SK-N-SH (cell line): ENCODE measurements around the gene LRRC3C. TPM values are rescaled to one million over a fixed set of nuclear protein-coding genes. Genes with fewer than 3 reads are reported as not detected.

Experiments used
- CTCF ChIA-PET: fragments of 300-600, 350-600 bp; formaldehyde crosslinking; extraction: SDS; loops from one replicate; lab custom pipeline; 2021; lab: Yijun Ruan, JAX
- POLR2A ChIA-PET: fragments of 350-600 bp; sonication (Branson Sonifier 250); formaldehyde crosslinking; extraction: SDS; loops from one replicate; lab custom pipeline; 2020; ENCODE audit warnings: antibody characterized with exemption, inconsistent platforms; lab: Yijun Ruan, JAX
- DNase-seq: peaks from one replicate; pipeline ENCODE4 v3.0.0; 2012
- H2AFZ ChIP-seq: fragments of 200-600 bp; sonication (generic); 2 replicates; pipeline ENCODE4 v1.8.1; 2016; ENCODE audit warnings: antibody characterized with exemption, mild to moderate bottlenecking, low read depth
- H3F3A ChIP-seq: fragments of 200-600 bp; sonication (generic); replicated peaks from 2 replicates; pipeline ENCODE3; 2016; ENCODE audit warnings: antibody characterized with exemption, mild to moderate bottlenecking; ENCODE audit not compliant: insufficient read depth
- H3K27ac ChIP-seq, 2 experiments: fragments of 200-500 bp in 1 of 2; fragments of 200-600 bp in 1 of 2; sonication (Bioruptor generic) in 1 of 2; sonication (generic), shearing (Covaris generic) in 1 of 2; 2 replicates each; pipeline versions ENCODE4 v1.5.1 to v1.6.1; 2014 to 2016; ENCODE audit warnings: low read depth in 2 of 2, inconsistent platforms in 1 of 2, low read length in 1 of 2, mild to moderate bottlenecking in 1 of 2, mixed read lengths in 1 of 2
- H3K27me3 ChIP-seq: fragments of 200-600 bp; sonication (generic), shearing (Covaris generic); 2 replicates; pipeline ENCODE4 v1.6.1; 2016; ENCODE audit warnings: mixed run types; ENCODE audit not compliant: insufficient read depth
- H3K36me3 ChIP-seq, 2 experiments: fragments of 200-500 bp in 1 of 2; fragments of 200-600 bp in 1 of 2; sonication (Bioruptor generic) in 1 of 2; sonication (generic) in 1 of 2; replicated peaks in 1 of 2; 2 replicates each; pipeline versions ENCODE3 to v1.5.1; 2014 to 2016; ENCODE audit warnings: low read length in 1 of 2, mild to moderate bottlenecking in 1 of 2; ENCODE audit not compliant: insufficient read depth in 2 of 2, control insufficient read depth in 1 of 2
- H3K4me1 ChIP-seq, 2 experiments: fragments of 200-500 bp in 1 of 2; fragments of 200-600 bp in 1 of 2; sonication (Bioruptor generic) in 1 of 2; sonication (generic), shearing (Covaris generic) in 1 of 2; 2 replicates each; pipeline versions ENCODE4 v1.5.1 to v1.6.1; 2014 to 2016; ENCODE audit warnings: low read depth in 1 of 2, low read length in 1 of 2, mixed run types in 1 of 2; ENCODE audit not compliant: insufficient read depth in 2 of 2, control insufficient read depth in 1 of 2
- H3K4me2 ChIP-seq: fragments of 200-600 bp; sonication (generic), shearing (Covaris generic); 2 replicates; pipeline ENCODE4 v1.6.1; 2017; ENCODE audit warnings: mixed run types
- H3K4me3 ChIP-seq, 2 experiments: fragments of 200-500 bp in 1 of 2; fragments of 200-600 bp in 1 of 2; sonication (Bioruptor generic) in 1 of 2; sonication (generic), shearing (Covaris generic) in 1 of 2; 2 replicates each; pipeline versions ENCODE4 v1.5.1 to v1.8.1; 2014 to 2016; ENCODE audit warnings: low read depth in 2 of 2, inconsistent platforms in 1 of 2, low read length in 1 of 2, mild to moderate bottlenecking in 1 of 2, mixed read lengths in 1 of 2, moderate library complexity in 1 of 2
- H3K79me2 ChIP-seq: fragments of 200-600 bp; sonication (generic); 2 replicates; pipeline ENCODE4 v1.8.1; 2017; ENCODE audit warnings: mild to moderate bottlenecking; ENCODE audit not compliant: insufficient read depth
- H3K9ac ChIP-seq: fragments of 200-600 bp; sonication (generic); 2 replicates; pipeline ENCODE4 v1.6.1; 2017; ENCODE audit warnings: mixed run types
- H3K9me2 ChIP-seq: fragments of 200-600 bp; sonication (generic); 2 replicates; pipeline ENCODE4 v1.6.1; 2017; ENCODE audit warnings: mixed run types
- H3K9me3 ChIP-seq: fragments of 200-600 bp; sonication (generic); 2 replicates; pipeline ENCODE4 v1.6.1; 2017; ENCODE audit warnings: mixed run types, mild to moderate bottlenecking, moderate library complexity
- H4K20me1 ChIP-seq: fragments of 200-600 bp; sonication (generic); 2 replicates; pipeline ENCODE4 v1.6.1; 2017; ENCODE audit warnings: mild to moderate bottlenecking, mixed run types; ENCODE audit not compliant: insufficient read depth
- CHD2 ChIP-seq: fragments of 150-350 bp; IDR thresholded peaks from 2 replicates; pipeline ENCODE4 v1.6.1; 2018; ENCODE audit warnings: low read length; ENCODE audit not compliant: partially characterized antibody
- EZH2phosphoT487 ChIP-seq: fragments of 200-600 bp; sonication (generic); IDR thresholded peaks from 2 replicates; pipeline ENCODE4 v1.6.1; 2017; ENCODE audit warnings: low read depth, mixed run types, mild to moderate bottlenecking, antibody characterized with exemption, moderate library complexity, borderline replicate concordance
- FOSL2 ChIP-seq: IDR thresholded peaks from 2 replicates; pipeline ENCODE4 v1.4.0; 2012; ENCODE audit warnings: low read depth, mild to moderate bottlenecking, moderate library complexity, borderline replicate concordance
- FOXJ3 ChIP-seq: sonication (generic); formaldehyde crosslinking; IDR thresholded peaks from 2 replicates; pipeline ENCODE4 v1.5.1; 2020; ENCODE audit warnings: mild to moderate bottlenecking, missing genetic modification reagents
- FOXM1 ChIP-seq: IDR thresholded peaks from 2 replicates; pipeline ENCODE4 v1.4.0; 2012; ENCODE audit warnings: low read depth, mild to moderate bottlenecking
- GATA2 ChIP-seq: sonication (generic); formaldehyde crosslinking; IDR thresholded peaks from 2 replicates; pipeline ENCODE4 v1.5.0; 2020; ENCODE audit warnings: mild to moderate bottlenecking, missing genetic modification reagents
- MEF2A ChIP-seq: IDR thresholded peaks from 2 replicates; pipeline ENCODE4 v1.4.0; 2012; ENCODE audit warnings: low read depth, borderline replicate concordance
- MXI1 ChIP-seq: IDR thresholded peaks from 2 replicates; pipeline ENCODE4 v1.6.1; 2012; ENCODE audit warnings: mild to moderate bottlenecking, low read depth, low read length, improper control_type of control experiment
- NFIC ChIP-seq: IDR thresholded peaks from 2 replicates; pipeline ENCODE4 v1.4.0; 2012; ENCODE audit warnings: borderline replicate concordance
- POLR2AphosphoS5 ChIP-seq: IDR thresholded peaks from 2 replicates; pipeline ENCODE4 v1.6.1; 2012; ENCODE audit warnings: low read depth, low read length
- RAD21 ChIP-seq: IDR thresholded peaks from 2 replicates; pipeline ENCODE4 v1.6.1; 2012; ENCODE audit warnings: mild to moderate bottlenecking, low read length
- RFX5 ChIP-seq: IDR thresholded peaks from 2 replicates; pipeline ENCODE4 v1.6.1; 2012; ENCODE audit warnings: mild to moderate bottlenecking, improper control_type of control experiment, low read length
- SIN3A ChIP-seq: IDR thresholded peaks from 2 replicates; pipeline ENCODE4 v1.6.1; 2012; ENCODE audit warnings: low read depth, mild to moderate bottlenecking, low read length, moderate library complexity, borderline replicate concordance
- TAF1 ChIP-seq: IDR thresholded peaks from 2 replicates; pipeline ENCODE4 v1.6.1; 2012; ENCODE audit warnings: low read depth, mild to moderate bottlenecking, low read length, moderate library complexity, borderline replicate concordance
- YY1 ChIP-seq: IDR thresholded peaks from 2 replicates; pipeline ENCODE4 v1.4.0; 2012; ENCODE audit warnings: low read depth, mild to moderate bottlenecking
- WGBS: methylation state at CpG from one replicate; pipeline ENCODE4 v1.1.6; 2017; ENCODE audit warnings: low lambda C conversion rate; 5-methylcytosine and 5-hydroxymethylcytosine counted together
- polyA plus RNA-seq, 3 experiments: library from polyadenylated mRNA; depleted of rRNA; stranded (reverse); fragments of >200 nt; gene quantifications; 2 replicates each; pipeline ENCODE4 v1.2.3, GENCODE V29; 2012
- TF ChIP-seq, protein P1 (sequence below): fragments of 150-350 bp; IDR thresholded peaks from 2 replicates; pipeline ENCODE4 v1.6.1; 2017; ENCODE audit warnings: antibody characterized with exemption, low read length, low read depth, borderline replicate concordance
- TF ChIP-seq, protein P2 (sequence below): fragments of 150-350 bp; IDR thresholded peaks from 2 replicates; pipeline ENCODE4 v1.6.1; 2016; ENCODE audit warnings: mild to moderate bottlenecking, low read depth, low read length
- TF ChIP-seq, protein P3 (sequence below): IDR thresholded peaks from 2 replicates; pipeline ENCODE4 v1.4.0; 2012; ENCODE audit warnings: low read depth
- TF ChIP-seq, protein P4 (sequence below): IDR thresholded peaks from 2 replicates; pipeline ENCODE4 v1.6.1; 2012; ENCODE audit warnings: mild to moderate bottlenecking, low read depth, low read length, moderate library complexity

The LRRC3C gene
- polyA plus RNA-seq, 1 of the 3 experiments (the other 2 are of a cell fraction) = not detected

DNA sequence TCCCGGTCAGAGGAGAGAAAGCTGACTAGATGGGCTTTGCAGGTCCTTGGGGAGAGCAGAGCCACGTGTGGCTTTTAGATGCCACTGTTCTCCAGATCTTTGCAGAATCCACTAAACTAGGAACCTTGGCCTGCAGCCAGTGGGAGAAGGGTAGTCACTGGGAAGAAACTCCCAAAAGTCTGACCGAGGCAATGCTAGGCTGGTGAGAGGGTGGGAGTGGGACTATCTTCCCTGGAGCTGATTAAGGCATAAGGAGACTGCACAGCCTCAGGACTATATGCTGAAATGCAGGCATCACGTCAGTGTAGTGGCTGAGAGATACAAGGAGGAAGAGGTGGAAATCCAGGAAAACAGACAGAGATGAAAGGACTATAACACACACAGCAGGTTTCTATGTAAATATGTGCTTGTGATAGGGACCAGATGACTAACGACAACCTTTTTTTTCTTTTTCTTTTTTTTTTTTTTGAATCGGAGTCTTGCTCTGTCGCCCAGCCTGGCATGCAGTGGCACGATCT lies 33.1 kb downstream of the LRRC3C start:
- Histone ChIP-seq H3K4me2 (no peak overlapping the region), H3K9me2 (no peaks in the 10 kb centered on the region), H3K79me2 (no peaks in the 10 kb centered on the region), H3F3A (no peaks in the 10 kb centered on the region), H4K20me1 (no peaks in the 10 kb centered on the region), H3K4me1 (no peaks in the 10 kb centered on the region), H3K9me3 (no peaks in the 10 kb centered on the region), H3K27me3 (no peaks in the 10 kb centered on the region), H3K4me3 (no peak overlapping the region), H3K27ac (no peak overlapping the region), H3K9ac (no peak overlapping the region), H3K36me3 (no peaks in the 10 kb centered on the region), H2AFZ (no peak overlapping the region)
- ChIA-PET POLR2A (interaction anchor here (2.3 kb wide), 1 partner anchor 20 kb away, joined by 7 read pairs; the partner anchor contains the start of gene PSMD3), CTCF (interaction anchor here (2.5 kb wide), 1 partner anchor 18 kb away, joined by 35 read pairs; the partner anchor contains the start of gene PSMD3)
- no peak for DNase-seq
- TF ChIP-seq TAF1 (no peak), GATA2 (CRISPR knock-in tag) (no peak), MXI1 (no peak), POLR2AphosphoS5 (no peak), CHD2 (no peak), RAD21 (no peak), FOSL2 (no peak), RFX5 (no peak), EZH2phosphoT487 (no peak), NFIC (no peak), SIN3A (no peak)
- TF ChIP-seq, protein P1, sequence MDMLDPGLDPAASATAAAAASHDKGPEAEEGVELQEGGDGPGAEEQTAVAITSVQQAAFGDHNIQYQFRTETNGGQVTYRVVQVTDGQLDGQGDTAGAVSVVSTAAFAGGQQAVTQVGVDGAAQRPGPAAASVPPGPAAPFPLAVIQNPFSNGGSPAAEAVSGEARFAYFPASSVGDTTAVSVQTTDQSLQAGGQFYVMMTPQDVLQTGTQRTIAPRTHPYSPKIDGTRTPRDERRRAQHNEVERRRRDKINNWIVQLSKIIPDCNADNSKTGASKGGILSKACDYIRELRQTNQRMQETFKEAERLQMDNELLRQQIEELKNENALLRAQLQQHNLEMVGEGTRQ = no peak
- TF ChIP-seq, protein P2, sequence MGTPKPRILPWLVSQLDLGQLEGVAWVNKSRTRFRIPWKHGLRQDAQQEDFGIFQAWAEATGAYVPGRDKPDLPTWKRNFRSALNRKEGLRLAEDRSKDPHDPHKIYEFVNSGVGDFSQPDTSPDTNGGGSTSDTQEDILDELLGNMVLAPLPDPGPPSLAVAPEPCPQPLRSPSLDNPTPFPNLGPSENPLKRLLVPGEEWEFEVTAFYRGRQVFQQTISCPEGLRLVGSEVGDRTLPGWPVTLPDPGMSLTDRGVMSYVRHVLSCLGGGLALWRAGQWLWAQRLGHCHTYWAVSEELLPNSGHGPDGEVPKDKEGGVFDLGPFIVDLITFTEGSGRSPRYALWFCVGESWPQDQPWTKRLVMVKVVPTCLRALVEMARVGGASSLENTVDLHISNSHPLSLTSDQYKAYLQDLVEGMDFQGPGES = no peak
- TF ChIP-seq, protein P3, sequence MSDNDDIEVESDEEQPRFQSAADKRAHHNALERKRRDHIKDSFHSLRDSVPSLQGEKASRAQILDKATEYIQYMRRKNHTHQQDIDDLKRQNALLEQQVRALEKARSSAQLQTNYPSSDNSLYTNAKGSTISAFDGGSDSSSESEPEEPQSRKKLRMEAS = no peak
- 80% methylated on average over 8 of the region's 8 CpGs for WGBS

DNA sequence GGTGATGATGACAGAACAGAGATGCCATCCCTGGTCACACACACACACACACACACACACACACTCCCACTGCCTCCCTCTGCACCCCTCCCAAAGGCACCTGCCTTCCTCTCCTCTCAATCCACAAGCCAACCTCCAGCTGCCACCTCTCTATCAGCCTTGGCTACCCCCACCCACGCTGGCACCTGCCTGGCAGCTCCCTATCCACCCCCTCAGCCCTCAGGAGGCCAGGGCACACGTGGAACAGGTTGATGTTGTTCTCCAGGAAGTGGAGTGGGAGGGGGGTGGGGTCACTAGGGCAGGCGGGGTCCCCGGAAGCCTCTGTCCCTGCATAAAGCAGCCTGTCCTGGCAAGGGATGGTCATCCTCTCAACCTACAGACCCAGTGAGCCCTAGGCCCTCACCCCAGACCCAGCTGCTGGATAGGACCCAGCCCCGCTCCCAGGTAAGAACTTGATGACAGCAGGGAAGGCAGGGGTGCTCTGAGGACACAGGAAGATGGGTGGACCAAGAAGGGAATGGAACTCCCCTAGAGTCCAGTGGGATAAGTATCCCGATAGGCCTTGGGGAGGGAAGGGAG lies 35.2 kb downstream of the LRRC3C start, which contains the start of gene GSDMA:
TSS of gene GSDMA (plus strand) at position 363 of the 579 bp plus-strand sequence. CDS start 2,684 bp downstream, outside the sequence.
- Histone ChIP-seq H3K27ac (no peak within 1 kb of the TSS), H3K9me2 (no peaks in the 10 kb centered on the region), H3K4me2 (no peak within 1 kb of the TSS), H3K4me3 (no peak within 1 kb of the TSS), H2AFZ (no peak within 1 kb of the TSS), H3K27me3 (no peaks in the 10 kb centered on the region), H3K4me1 (no peaks in the 10 kb centered on the region), H3K9ac (no peak within 1 kb of the TSS), H4K20me1 (no peaks in the 10 kb centered on the region), H3K79me2 (no peaks in the 10 kb centered on the region), H3K36me3 (no peaks in the 10 kb centered on the region), H3F3A (no peaks in the 10 kb centered on the region), H3K9me3 (no peaks in the 10 kb centered on the region)
- WGBS = 46% methylated on average over 5 of the region's 6 CpGs
- POLR2A ChIA-PET = interaction anchor here (2.3 kb wide), 1 partner anchor 17 kb away, joined by 7 read pairs; the partner anchor contains the start of gene PSMD3
- TF ChIP-seq EZH2phosphoT487 = no peak
- TF ChIP-seq SIN3A = no peak
- TF ChIP-seq RAD21 = no peak
- no peak for TF ChIP-seq YY1
- TF ChIP-seq FOXM1 = no peak
- no peak for TF ChIP-seq MEF2A
- TF ChIP-seq, protein P1 = no peak
- TF ChIP-seq CHD2 = no peak
- no peak for TF ChIP-seq FOXJ3
- TF ChIP-seq, protein P4, sequence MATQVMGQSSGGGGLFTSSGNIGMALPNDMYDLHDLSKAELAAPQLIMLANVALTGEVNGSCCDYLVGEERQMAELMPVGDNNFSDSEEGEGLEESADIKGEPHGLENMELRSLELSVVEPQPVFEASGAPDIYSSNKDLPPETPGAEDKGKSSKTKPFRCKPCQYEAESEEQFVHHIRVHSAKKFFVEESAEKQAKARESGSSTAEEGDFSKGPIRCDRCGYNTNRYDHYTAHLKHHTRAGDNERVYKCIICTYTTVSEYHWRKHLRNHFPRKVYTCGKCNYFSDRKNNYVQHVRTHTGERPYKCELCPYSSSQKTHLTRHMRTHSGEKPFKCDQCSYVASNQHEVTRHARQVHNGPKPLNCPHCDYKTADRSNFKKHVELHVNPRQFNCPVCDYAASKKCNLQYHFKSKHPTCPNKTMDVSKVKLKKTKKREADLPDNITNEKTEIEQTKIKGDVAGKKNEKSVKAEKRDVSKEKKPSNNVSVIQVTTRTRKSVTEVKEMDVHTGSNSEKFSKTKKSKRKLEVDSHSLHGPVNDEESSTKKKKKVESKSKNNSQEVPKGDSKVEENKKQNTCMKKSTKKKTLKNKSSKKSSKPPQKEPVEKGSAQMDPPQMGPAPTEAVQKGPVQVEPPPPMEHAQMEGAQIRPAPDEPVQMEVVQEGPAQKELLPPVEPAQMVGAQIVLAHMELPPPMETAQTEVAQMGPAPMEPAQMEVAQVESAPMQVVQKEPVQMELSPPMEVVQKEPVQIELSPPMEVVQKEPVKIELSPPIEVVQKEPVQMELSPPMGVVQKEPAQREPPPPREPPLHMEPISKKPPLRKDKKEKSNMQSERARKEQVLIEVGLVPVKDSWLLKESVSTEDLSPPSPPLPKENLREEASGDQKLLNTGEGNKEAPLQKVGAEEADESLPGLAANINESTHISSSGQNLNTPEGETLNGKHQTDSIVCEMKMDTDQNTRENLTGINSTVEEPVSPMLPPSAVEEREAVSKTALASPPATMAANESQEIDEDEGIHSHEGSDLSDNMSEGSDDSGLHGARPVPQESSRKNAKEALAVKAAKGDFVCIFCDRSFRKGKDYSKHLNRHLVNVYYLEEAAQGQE = no peak
- DNase-seq = no peak
- CTCF ChIA-PET = interaction anchor here (1.0 to 1.2 kb wide), 2 partner anchors 13 to 23 kb away, joined by 3 to 9 read pairs; no protein-coding TSS in a partner anchor
